Skin of body (tissue), 2 donors: Measurements from ENCODE around the gene PITPNC1. TPM values are rescaled to one million over a fixed set of nuclear protein-coding genes. Genes with fewer than 3 reads are reported as not detected.
"Not testable (repeated sequence)": the region's sequence is repeated elsewhere in the genome, so short reads cannot be mapped to it uniquely, and the experiment has no call there.

Source experiments
- DNase-seq: peaks from one replicate; lab custom pipeline; 2025; lab: John Stamatoyannopoulos, UW
- total RNA-seq: library from RNA; depleted of rRNA; stranded (reverse); fragments of >200 nt; gene quantifications from one replicate; pipeline ENCODE4 v1.2.3, GENCODE V29; 2014

PITPNC1 gene
- total RNA-seq, 1 donor from 2014 or later: 9.3 TPM

- DNase-seq: no peak
These were observed 110.4 kb downstream of the PITPNC1 start for GRCh38 chr17:67487506-67487905.

GRCh38 chr17:67488161-67488560 is 111.1 kb downstream of the PITPNC1 start:
- DNase-seq: no peak

GRCh38 chr17:67488768-67489167 is 111.7 kb downstream of the PITPNC1 start:
- DNase-seq: no peak

- DNase-seq: no peak
These were observed 112.2 kb downstream of the PITPNC1 start for GRCh38 chr17:67489273-67489672.

GRCh38 chr17:67490471-67490870 is 113.4 kb downstream of the PITPNC1 start:
- DNase-seq: no peak

- DNase-seq: peak; percentile 37
These were observed 114.1 kb downstream of the PITPNC1 start for GRCh38 chr17:67491009-67491680.

GRCh38 chr17:67491681-67492024 is 114.6 kb downstream of the PITPNC1 start:
- DNase-seq: no peak

GRCh38 chr17:67492251-67492740 is 115.2 kb downstream of the PITPNC1 start:
- DNase-seq: no peak

GRCh38 chr17:67492824-67493517 is 115.9 kb downstream of the PITPNC1 start:
- no peak for DNase-seq

GRCh38 chr17:67493812-67494211 is 116.7 kb downstream of the PITPNC1 start:
- no peak for DNase-seq

- not testable (repeated sequence) for DNase-seq
These were observed 118.5 kb downstream of the PITPNC1 start for GRCh38 chr17:67495534-67495933.

- no peak for DNase-seq
These were observed 119.2 kb downstream of the PITPNC1 start for GRCh38 chr17:67496286-67496685.

- no peak for DNase-seq
These were observed 122.6 kb downstream of the PITPNC1 start for GRCh38 chr17:67499685-67500084.

GRCh38 chr17:67500261-67500660 is 123.2 kb downstream of the PITPNC1 start:
- no peak for DNase-seq

- no peak for DNase-seq
These were observed 123.7 kb downstream of the PITPNC1 start for GRCh38 chr17:67500677-67501300.

- DNase-seq: no peak
These were observed 125.1 kb downstream of the PITPNC1 start for GRCh38 chr17:67502151-67502550.

GRCh38 chr17:67503184-67503583 is 126.1 kb downstream of the PITPNC1 start:
- no peak for DNase-seq

- DNase-seq: no peak
These were observed 126.7 kb downstream of the PITPNC1 start for GRCh38 chr17:67503739-67504138.

GRCh38 chr17:67504182-67504581 is 127.1 kb downstream of the PITPNC1 start:
- no peak for DNase-seq

GRCh38 chr17:67506966-67507365 is 129.9 kb downstream of the PITPNC1 start:
- DNase-seq: no peak

GRCh38 chr17:67509390-67510287 is 132.6 kb downstream of the PITPNC1 start:
- no peak for DNase-seq

- no peak for DNase-seq
These were observed 133.9 kb downstream of the PITPNC1 start for GRCh38 chr17:67511012-67511411.
